Karpas-422 (cell line): ENCODE measurements around the gene PACC1. TPM values are rescaled to one million over a fixed set of nuclear protein-coding genes. Genes with fewer than 3 reads are reported as not detected.

Experiments
- DNase-seq: peaks from one replicate; pipeline ENCODE4 v3.0.0-alpha.2; 2015
- H2AFZ ChIP-seq: fragments of 200-600 bp; sonication (generic); 2 replicates; pipeline ENCODE4 v1.6.1; 2014; ENCODE audit warnings: antibody characterized with exemption, low read length, mixed read lengths
- H3K27ac ChIP-seq: fragments of 200-600 bp; sonication (generic); 2 replicates; pipeline ENCODE4 v1.5.1; 2014; ENCODE audit warnings: mild to moderate bottlenecking, low read length, moderate library complexity
- H3K27me3 ChIP-seq: fragments of 200-600 bp; sonication (generic); 2 replicates; pipeline ENCODE4 v1.6.1; 2014; ENCODE audit warnings: low read length, mixed read lengths
- H3K36me3 ChIP-seq: fragments of 200-600 bp; sonication (generic); 2 replicates; pipeline ENCODE4 v1.6.1; 2014; ENCODE audit warnings: low read length, mixed read lengths; ENCODE audit not compliant: insufficient read depth
- H3K4me1 ChIP-seq: fragments of 200-600 bp; sonication (generic); 2 replicates; pipeline ENCODE4 v1.6.1; 2014; ENCODE audit warnings: mild to moderate bottlenecking, low read length, mixed read lengths
- H3K4me2 ChIP-seq: fragments of 200-600 bp; sonication (generic); 2 replicates; pipeline ENCODE4 v1.6.1; 2014; ENCODE audit warnings: low read length, low read depth, mild to moderate bottlenecking; ENCODE audit not compliant: poor library complexity, severe bottlenecking
- H3K4me3 ChIP-seq: fragments of 200-600 bp; sonication (generic); 2 replicates; pipeline ENCODE4 v1.5.1; 2014; ENCODE audit warnings: mild to moderate bottlenecking, antibody characterized with exemption, low read length, mixed read lengths
- H3K79me2 ChIP-seq: fragments of 200-600 bp; sonication (generic); 2 replicates; pipeline ENCODE4 v1.6.1; 2014; ENCODE audit warnings: mild to moderate bottlenecking, low read length, mixed read lengths
- H3K9ac ChIP-seq: fragments of 200-600 bp; sonication (generic); 2 replicates; pipeline ENCODE4 v1.6.0; 2014; ENCODE audit warnings: low read length
- H3K9me2 ChIP-seq: fragments of 200-600 bp; sonication (generic), shearing (Covaris generic); replicated peaks from 2 replicates; pipeline ENCODE4 v1.6.0; 2014; ENCODE audit warnings: mild to moderate bottlenecking, low read length, moderate library complexity; ENCODE audit not compliant: insufficient read depth
- H3K9me3 ChIP-seq: fragments of 300-700, 200-600 bp; sonication (generic); 2 replicates; pipeline ENCODE4 v1.6.1; 2014; ENCODE audit warnings: low read length, mixed read lengths
- H4K20me1 ChIP-seq: fragments of 200-600 bp; sonication (generic); 2 replicates; pipeline ENCODE4 v1.6.1; 2014; ENCODE audit warnings: mild to moderate bottlenecking, antibody characterized with exemption, low read length, low read depth; ENCODE audit not compliant: insufficient read depth
- total RNA-seq: library from RNA; depleted of rRNA; stranded (reverse); fragments of >200 nt; shearing (Covaris generic); gene quantifications from 2 replicates; pipeline ENCODE4 v1.2.3, GENCODE V29; 2014; ENCODE audit warnings: low replicate concordance

Gene PACC1
- total RNA-seq, 1 experiment from 2014 or later = 17.9 TPM

DNA sequence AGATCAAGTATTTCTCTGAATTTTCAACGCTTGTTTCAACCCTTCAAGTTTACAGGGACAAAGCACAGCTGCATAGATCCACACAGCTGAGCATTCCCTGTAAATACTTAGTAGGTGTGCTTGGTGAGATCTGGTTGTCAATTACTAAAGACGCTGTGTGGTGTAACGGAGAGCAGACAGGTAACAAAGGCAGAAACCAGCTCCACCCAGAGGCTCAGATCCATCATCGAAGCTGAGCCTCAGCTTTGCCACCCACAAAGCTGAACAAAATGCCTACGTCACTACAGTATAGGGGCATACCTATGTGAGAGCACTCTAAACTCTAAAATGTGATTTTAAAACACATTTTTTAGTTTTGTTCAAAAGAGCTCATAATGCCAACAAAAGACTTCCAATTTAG lies 38.7 kb downstream of the PACC1 start:
- H3K79me2 ChIP-seq = peaks cover 13% of the 10 kb centered on the region
- H2AFZ ChIP-seq = no peak overlapping the region
- H3K9me3 ChIP-seq = no peaks in the 10 kb centered on the region
- H3K36me3 ChIP-seq = peaks cover 29% of the 10 kb centered on the region
- no peak overlapping the region for H3K9ac ChIP-seq
- no peaks in the 10 kb centered on the region for H4K20me1 ChIP-seq
- no peak overlapping the region for H3K4me3 ChIP-seq
- no peaks in the 10 kb centered on the region for H3K9me2 ChIP-seq
- no peak overlapping the region for H3K27ac ChIP-seq
- H3K27me3 ChIP-seq = no peaks in the 10 kb centered on the region
- no peaks in the 10 kb centered on the region for H3K4me1 ChIP-seq
- no peak for DNase-seq
- no peak overlapping the region for H3K4me2 ChIP-seq

DNA sequence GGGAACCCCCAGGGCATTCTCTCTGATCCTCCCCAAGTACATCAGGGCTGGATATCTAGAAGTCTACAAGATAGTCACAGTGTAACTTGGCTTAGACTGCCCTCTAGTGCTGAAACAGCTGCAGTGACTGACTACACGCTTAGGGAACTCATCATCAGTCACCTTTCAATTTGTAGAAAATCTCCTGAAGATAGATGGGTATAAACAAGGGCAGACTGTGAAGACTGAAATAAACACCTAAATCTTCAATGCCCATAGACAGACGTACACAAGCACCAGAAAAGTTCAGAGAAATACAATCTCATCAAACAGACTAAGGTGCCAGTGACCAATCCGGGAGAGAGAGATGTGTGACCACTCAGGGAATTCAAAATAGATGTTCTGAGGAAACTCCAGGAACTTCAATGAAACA lies 46.6 kb downstream of the PACC1 start:
- peaks cover 60% of the 10 kb centered on the region for H3K36me3 ChIP-seq
- no peak overlapping the region for H3K4me3 ChIP-seq
- no peaks in the 10 kb centered on the region; the same call in 1 of the 2 replicates for H3K9me3 ChIP-seq
- no peak overlapping the region for H2AFZ ChIP-seq
- H3K79me2 ChIP-seq = peaks cover 27% of the 10 kb centered on the region
- no peaks in the 10 kb centered on the region for H3K4me1 ChIP-seq
- H3K4me2 ChIP-seq = no peak overlapping the region
- no peak overlapping the region for H3K9ac ChIP-seq
- peak; percentile 90 for DNase-seq
- H3K27ac ChIP-seq = no peak overlapping the region
- 0 out of 2 replicates have a peak, but pooled peaks cover 4% of the 10 kb centered on the region for H4K20me1 ChIP-seq
- no peaks in the 10 kb centered on the region for H3K27me3 ChIP-seq
- H3K9me2 ChIP-seq = no peaks in the 10 kb centered on the region

GRCh38 chr1:212367474-212368072 lies 47.1 kb downstream of the PACC1 start:
- Histone ChIP-seq H4K20me1 (0 out of 2 replicates have a peak, but pooled peaks cover 4% of the 10 kb centered on the region), H3K79me2 (peaks cover 27% of the 10 kb centered on the region), H3K27me3 (no peaks in the 10 kb centered on the region), H3K9ac (no peak overlapping the region), H3K4me1 (no peaks in the 10 kb centered on the region), H3K4me2 (no peak overlapping the region), H2AFZ (no peak overlapping the region), H3K4me3 (no peak overlapping the region), H3K27ac (no peak overlapping the region), H3K9me2 (no peaks in the 10 kb centered on the region), H3K9me3 (no peaks in the 10 kb centered on the region; the same call in 1 of the 2 replicates), H3K36me3 (peaks cover 57% of the 10 kb centered on the region)
- no peak for DNase-seq

DNA sequence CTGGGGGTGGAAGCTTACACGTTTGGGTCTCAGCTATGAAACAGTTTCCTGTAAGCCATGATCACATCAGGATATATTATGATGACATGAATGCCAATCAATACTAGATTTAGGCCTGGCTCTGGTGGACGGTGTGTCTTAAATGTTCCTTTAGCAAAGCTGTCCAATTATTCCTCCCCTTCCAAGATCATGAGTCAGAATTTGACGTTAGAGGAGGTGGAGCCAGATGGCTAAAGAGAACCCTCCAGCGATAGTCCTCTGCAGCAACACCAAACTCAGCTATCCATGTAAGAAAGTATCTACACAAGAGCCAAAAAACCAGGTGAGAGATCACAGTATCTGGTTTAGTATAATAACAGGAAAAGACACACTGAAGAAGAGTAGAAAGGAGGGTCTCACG lies 47.8 kb downstream of the PACC1 start:
- Histone ChIP-seq H3K36me3 (peaks cover 59% of the 10 kb centered on the region), H2AFZ (no peak overlapping the region), H3K4me3 (no peak overlapping the region), H3K27me3 (no peaks in the 10 kb centered on the region), H3K4me1 (peaks cover under 1% of the 10 kb centered on the region), H3K4me2 (no peak overlapping the region), H3K9ac (no peak overlapping the region), H3K79me2 (peaks cover 27% of the 10 kb centered on the region), H3K9me3 (no peaks in the 10 kb centered on the region; the same call in 1 of the 2 replicates), H4K20me1 (0 out of 2 replicates have a peak, but pooled peaks cover 4% of the 10 kb centered on the region), H3K9me2 (no peaks in the 10 kb centered on the region), H3K27ac (no peak overlapping the region)
- no peak for DNase-seq

- H4K20me1 ChIP-seq = 0 out of 2 replicates have a peak, but pooled peaks cover 4% of the 10 kb centered on the region
- H3K27ac ChIP-seq = no peak overlapping the region
- peaks cover 11% of the 10 kb centered on the region for H3K4me1 ChIP-seq
- no peak overlapping the region for H2AFZ ChIP-seq
- no peak for DNase-seq
- no peaks in the 10 kb centered on the region for H3K27me3 ChIP-seq
- peaks cover 62% of the 10 kb centered on the region for H3K36me3 ChIP-seq
- H3K9me3 ChIP-seq = no peaks in the 10 kb centered on the region; the same call in 1 of the 2 replicates
- H3K4me2 ChIP-seq = no peak overlapping the region
- H3K79me2 ChIP-seq = peaks cover 11% of the 10 kb centered on the region
- no peak overlapping the region for H3K9ac ChIP-seq
- no peaks in the 10 kb centered on the region for H3K9me2 ChIP-seq
- H3K4me3 ChIP-seq = no peak overlapping the region
Measured at GRCh38 chr1:212364985-212365384, 49.7 kb downstream of the PACC1 start.

DNA sequence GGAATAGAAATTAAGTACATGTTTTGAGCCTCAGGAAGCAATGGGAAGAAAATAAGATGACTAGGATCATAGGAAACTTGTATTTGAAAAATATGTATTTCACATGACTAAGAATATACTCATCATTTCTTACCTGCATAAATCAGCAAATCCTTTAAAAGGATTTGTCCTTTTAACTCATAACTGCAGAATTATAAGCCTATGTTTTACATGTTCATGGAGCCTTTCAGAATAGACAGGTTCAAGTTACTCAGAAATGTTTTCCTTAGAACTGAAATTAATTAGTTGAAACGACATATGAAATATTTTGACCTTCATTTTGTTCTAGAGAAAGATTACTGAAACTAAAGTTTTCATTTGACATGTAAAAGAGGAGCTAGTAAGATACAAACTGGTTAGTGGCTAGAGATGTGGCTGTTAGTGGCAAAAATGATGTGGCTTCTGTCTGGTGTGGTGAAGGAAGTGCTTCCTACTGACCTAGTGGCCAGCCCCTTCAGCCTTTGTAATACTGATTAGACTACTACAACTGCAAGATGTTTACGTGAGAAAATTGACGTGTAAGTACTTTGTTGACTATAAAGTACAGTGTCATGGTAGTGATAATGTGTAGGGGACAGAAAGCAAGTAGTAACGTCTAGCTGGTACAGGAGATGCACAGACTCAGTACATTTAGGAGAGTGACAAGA lies 54.7 kb downstream of the PACC1 start:
- Histone ChIP-seq H2AFZ (no peak overlapping the region), H3K4me3 (no peak overlapping the region), H3K9me2 (no peaks in the 10 kb centered on the region), H3K79me2 (0 out of 2 replicates have a peak, but pooled peaks cover 4% of the 10 kb centered on the region), H3K4me1 (peaks cover 39% of the 10 kb centered on the region), H3K36me3 (peaks cover 54% of the 10 kb centered on the region), H3K9ac (no peak overlapping the region), H3K4me2 (no peak overlapping the region), H3K9me3 (no peaks in the 10 kb centered on the region), H4K20me1 (no peaks in the 10 kb centered on the region), H3K27ac (peak overlapping the region; percentile 75), H3K27me3 (no peaks in the 10 kb centered on the region)
- no peak for DNase-seq

DNA sequence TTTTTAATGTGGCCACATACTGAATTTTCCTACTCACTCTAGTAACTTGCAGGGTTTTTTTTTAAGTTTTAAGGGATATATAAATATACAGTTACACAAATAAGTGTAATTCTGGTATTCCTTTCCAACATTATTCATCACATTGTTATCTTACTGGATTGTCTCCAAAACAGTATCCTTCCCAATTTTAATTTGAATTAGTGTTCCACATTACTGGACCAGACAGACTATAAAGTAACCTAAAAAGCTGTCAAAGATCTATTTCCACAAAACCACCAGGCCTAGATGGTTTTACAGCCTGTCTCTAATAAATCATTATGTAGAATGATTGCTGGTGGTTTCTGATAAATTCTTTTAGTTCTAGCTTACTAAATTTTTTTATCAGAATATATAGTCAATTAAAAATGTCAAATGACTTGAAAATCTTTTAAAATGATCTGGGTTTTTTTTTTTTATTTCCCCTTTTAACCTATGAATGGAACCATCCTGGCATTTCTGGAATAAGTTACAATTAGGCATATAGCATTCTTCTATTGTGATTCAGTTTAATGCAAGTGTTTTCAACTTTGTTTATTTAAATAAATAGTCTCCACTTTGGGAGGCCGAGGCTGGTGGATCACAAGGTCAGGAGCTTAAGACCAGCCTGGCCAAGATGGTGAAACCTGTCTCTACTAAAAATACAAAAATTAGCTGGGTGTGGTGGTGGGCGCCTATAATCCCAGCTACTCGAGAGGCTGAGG lies 59.3 kb downstream of the PACC1 start:
- Histone ChIP-seq H3K36me3 (peaks cover 28% of the 10 kb centered on the region), H3K4me1 (peaks cover 31% of the 10 kb centered on the region), H3K9ac (no peak overlapping the region)

GRCh38 chr1:212354464-212354863 lies 60.2 kb downstream of the PACC1 start:
- Histone ChIP-seq H3K79me2 (0 out of 2 replicates have a peak, but pooled peaks cover 4% of the 10 kb centered on the region), H3K9me2 (no peaks in the 10 kb centered on the region), H3K4me3 (no peak overlapping the region), H3K4me1 (peaks cover 23% of the 10 kb centered on the region), H3K4me2 (no peak overlapping the region), H4K20me1 (no peaks in the 10 kb centered on the region), H3K9me3 (no peaks in the 10 kb centered on the region), H3K27ac (no peak overlapping the region), H3K9ac (no peak overlapping the region), H2AFZ (no peak overlapping the region), H3K36me3 (peaks cover 22% of the 10 kb centered on the region; the same call in 1 of the 2 replicates), H3K27me3 (no peaks in the 10 kb centered on the region)
- DNase-seq = no peak

More for the DNA sequence above, 59.3 kb downstream of the PACC1 start:
- Histone ChIP-seq H3K79me2 (0 out of 2 replicates have a peak, but pooled peaks cover 4% of the 10 kb centered on the region), H2AFZ (no peak overlapping the region), H3K27me3 (no peaks in the 10 kb centered on the region), H3K4me2 (no peak overlapping the region), H3K9me3 (no peaks in the 10 kb centered on the region), H3K27ac (no peak overlapping the region), H4K20me1 (no peaks in the 10 kb centered on the region), H3K4me3 (no peak overlapping the region), H3K9me2 (no peaks in the 10 kb centered on the region)
- no peak for DNase-seq
